T-cell (primary cell): Measurements from ENCODE around the gene TMEM256. TPM values are rescaled to one million over a fixed set of nuclear protein-coding genes. Genes with fewer than 3 reads are reported as not detected.

Experiments
- ATAC-seq, 4 experiments: fragments of 200-7000 bp in 3 of 4; fragments of 150-1000 bp in 1 of 4; cut with Tn5 transposase; replicated peaks in 1 of 4; 1 replicate in 3 of 4; 2 replicates in 1 of 4; pipeline ENCODE4 v1.10.0; 2021; ENCODE audit warnings: moderate library complexity in 3 of 4, mild to moderate bottlenecking in 2 of 4, moderate number of reproducible peaks in 1 of 4
- CTCF ChIA-PET, 2 donors: fragments of 300-600 bp; sonication (Branson Sonifier 250); formaldehyde crosslinking; loops; one replicate each; lab custom pipeline; 2022; ENCODE audit warnings: antibody characterized with exemption in 2 of 2; lab: Charles Lee
- POLR2A ChIA-PET, 2 donors: fragments of 300-600 bp; sonication (Branson Sonifier 250); formaldehyde crosslinking; loops; one replicate each; lab custom pipeline; 2022; ENCODE audit warnings: antibody characterized with exemption in 2 of 2; lab: Charles Lee
- DNase-seq, 35 experiments: peaks; one replicate each; pipeline versions ENCODE4 v3.0.0 to v3.0.0-alpha.2; 2013 to 2023
- H3K27ac ChIP-seq: one replicate; pipeline ENCODE4 v1.5.1; 2013; ENCODE audit warnings: low read length
- H3K27me3 ChIP-seq, 2 experiments: replicated peaks in 1 of 2; 1 replicate in 1 of 2; 2 replicates in 1 of 2; pipeline versions ENCODE4 v1.6.1 to v1.7.0; 2013; ENCODE audit warnings: low read length in 1 of 2, mixed read lengths in 1 of 2; ENCODE audit not compliant: control insufficient read depth in 2 of 2, insufficient read depth in 2 of 2; ENCODE audit errors: extremely low read depth in 1 of 2
- H3K36me3 ChIP-seq, 2 donors: 1 replicate in 1 of 2; 2 replicates in 1 of 2; pipeline versions ENCODE4 v1.6.1 to v1.7.0; 2013; ENCODE audit warnings: low read length in 1 of 2; ENCODE audit not compliant: control insufficient read depth in 2 of 2, insufficient read depth in 1 of 2; ENCODE audit errors: extremely low read depth in 1 of 2
- H3K4me1 ChIP-seq, 2 experiments: 1 replicate in 1 of 2; 2 replicates in 1 of 2; pipeline versions ENCODE4 v1.6.1 to v1.7.0; 2013; ENCODE audit warnings: low read length in 2 of 2, mixed read lengths in 1 of 2; ENCODE audit not compliant: insufficient read depth in 2 of 2, control insufficient read depth in 1 of 2; ENCODE audit errors: extremely low read depth in 1 of 2
- H3K4me3 ChIP-seq, 2 donors: 1 replicate in 1 of 2; 2 replicates in 1 of 2; pipeline versions ENCODE4 v1.5.1 to v1.7.0; 2013; ENCODE audit warnings: mild to moderate bottlenecking in 2 of 2, low read length in 1 of 2, moderate library complexity in 1 of 2; ENCODE audit not compliant: control insufficient read depth in 1 of 2; ENCODE audit errors: extremely low read depth in 1 of 2
- H3K9me3 ChIP-seq: 2 replicates; pipeline ENCODE4 v1.7.0; 2013
- H3K27ac Mint-ChIP-seq, 2 donors: one replicate each; pipeline ENCODE4 v1.8.0; 2020 to 2021; ENCODE audit warnings: mild to moderate bottlenecking in 2 of 2, mixed read lengths in 2 of 2
- H3K27me3 Mint-ChIP-seq, 2 donors: one replicate each; pipeline ENCODE4 v1.8.0; 2021 to 2022; ENCODE audit warnings: mixed read lengths in 2 of 2
- H3K36me3 Mint-ChIP-seq: one replicate; pipeline ENCODE4 v1.8.0; 2021; ENCODE audit warnings: mixed read lengths
- H3K4me1 Mint-ChIP-seq, 3 donors: one replicate each; pipeline ENCODE4 v1.8.0; 2020 to 2022; ENCODE audit warnings: mixed read lengths in 3 of 3, mild to moderate bottlenecking in 1 of 3
- H3K4me3 Mint-ChIP-seq, 3 donors: one replicate each; pipeline ENCODE4 v1.8.0; 2020 to 2022; ENCODE audit warnings: mild to moderate bottlenecking in 3 of 3, mixed read lengths in 3 of 3, moderate library complexity in 3 of 3
- H3K9me3 Mint-ChIP-seq, 3 donors: one replicate each; pipeline ENCODE4 v1.8.0; 2020 to 2022; ENCODE audit warnings: mixed read lengths in 3 of 3
- WGBS: methylation state at CpG from one replicate; pipeline ENCODE4 v1.1.5; 2013; ENCODE audit warnings: missing lambda C conversion rate; ENCODE audit not compliant: insufficient coverage; 5-methylcytosine and 5-hydroxymethylcytosine counted together
- total RNA-seq, 35 experiments: library from RNA in 6 of 35; stranded (reverse) in 6 of 35; fragments of 120-200 nt in 1 of 35; gene quantifications; one replicate each; pipeline versions ENCODE4 v1.2.1 to v1.2.4 and lab custom pipeline; 2013 to 2026

Gene TMEM256
- total RNA-seq, 5 donors from 2014 or later (not counting 1 experiment from before 2014, with no cell fraction given): 28.7 to 48.9 (median 45.6) TPM

DNA sequence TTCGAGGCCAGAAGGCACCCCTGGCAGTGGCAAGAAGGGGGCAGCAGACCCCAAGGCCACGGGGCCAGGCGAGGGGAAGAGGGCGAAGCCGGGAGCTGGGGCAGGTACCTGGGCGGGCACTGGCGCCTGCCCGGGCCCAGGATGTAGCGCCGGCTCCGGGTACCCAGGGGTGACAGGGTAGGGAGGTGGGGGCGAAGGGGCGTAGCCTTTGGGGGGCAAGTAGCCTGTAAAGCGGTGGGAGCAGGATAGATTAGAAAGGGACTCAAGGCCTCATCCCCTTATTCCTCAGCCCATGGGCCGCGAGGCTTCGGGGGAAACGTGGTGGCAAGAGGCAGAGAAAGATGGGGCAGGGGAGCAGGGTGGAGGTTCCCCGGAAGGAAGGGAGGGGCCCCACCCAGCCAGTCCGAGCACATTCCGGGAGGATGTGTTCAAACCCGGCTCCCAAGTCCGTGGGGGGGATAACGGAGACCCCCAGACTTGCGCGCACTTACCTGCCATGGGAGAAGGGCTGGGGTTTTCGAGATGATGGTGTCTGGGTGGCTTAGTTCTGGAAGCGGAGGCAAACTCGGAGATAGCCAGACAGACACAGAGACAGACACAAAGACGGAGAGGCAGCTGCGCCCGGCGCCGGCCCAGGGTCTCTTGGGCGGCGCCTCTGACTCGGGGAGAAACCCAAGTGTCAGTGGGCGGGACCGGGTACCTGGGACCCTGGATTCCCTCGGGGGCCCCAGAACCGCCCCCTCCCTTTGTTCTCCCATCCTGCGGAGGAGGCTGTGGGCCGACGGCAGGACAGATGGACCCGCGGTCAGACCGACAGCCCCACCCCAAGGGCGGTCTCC, 10.1 kb downstream of the TMEM256 start:
- Mint-ChIP-seq H3K4me1 (peaks cover 32 to 43% (median 41%) of the 10 kb centered on the region in 3 donors), H3K4me3 (peak overlapping the region; percentile 91 to 96 (median 93)), H3K36me3 (peaks cover 19% of the 10 kb centered on the region), H3K27ac (peak overlapping the region; percentile 89 to 90), H3K9me3 (no peaks in the 10 kb centered on the region), H3K27me3 (no peaks in the 10 kb centered on the region)
- H3K4me1 ChIP-seq: peaks cover 10 to 57% of the 10 kb centered on the region in 2 experiments
- ChIA-PET POLR2A (interaction anchor here in 1 of 2 donors (0.6 to 1.0 kb wide), 2 partner anchors 10 to 668 kb away, joined by 5 read pairs; partner anchors contain the start of gene TMEM256), CTCF (interaction anchor here in 1 of 2 donors (0.6 kb wide), 2 partner anchors 10 to 1525 kb away, joined by 3 read pairs; partner anchors contain the start of gene TMEM256)
- H3K4me3 ChIP-seq: peak overlapping the region; percentile 80 to 97
- no peaks in the 10 kb centered on the region for H3K9me3 ChIP-seq
- 1% methylated on average over 40 of the region's 48 CpGs for WGBS
- ATAC-seq (peak; percentile 62 to 76 (median 63)), DNase-seq (peak in 27 of 35 experiments; percentile 31 to 83 (median 60))
- H3K36me3 ChIP-seq: peaks cover 16 to 39% of the 10 kb centered on the region in 2 donors
- H3K27ac ChIP-seq: peak overlapping the region; percentile 66
- no peaks in the 10 kb centered on the region for H3K27me3 ChIP-seq

DNA sequence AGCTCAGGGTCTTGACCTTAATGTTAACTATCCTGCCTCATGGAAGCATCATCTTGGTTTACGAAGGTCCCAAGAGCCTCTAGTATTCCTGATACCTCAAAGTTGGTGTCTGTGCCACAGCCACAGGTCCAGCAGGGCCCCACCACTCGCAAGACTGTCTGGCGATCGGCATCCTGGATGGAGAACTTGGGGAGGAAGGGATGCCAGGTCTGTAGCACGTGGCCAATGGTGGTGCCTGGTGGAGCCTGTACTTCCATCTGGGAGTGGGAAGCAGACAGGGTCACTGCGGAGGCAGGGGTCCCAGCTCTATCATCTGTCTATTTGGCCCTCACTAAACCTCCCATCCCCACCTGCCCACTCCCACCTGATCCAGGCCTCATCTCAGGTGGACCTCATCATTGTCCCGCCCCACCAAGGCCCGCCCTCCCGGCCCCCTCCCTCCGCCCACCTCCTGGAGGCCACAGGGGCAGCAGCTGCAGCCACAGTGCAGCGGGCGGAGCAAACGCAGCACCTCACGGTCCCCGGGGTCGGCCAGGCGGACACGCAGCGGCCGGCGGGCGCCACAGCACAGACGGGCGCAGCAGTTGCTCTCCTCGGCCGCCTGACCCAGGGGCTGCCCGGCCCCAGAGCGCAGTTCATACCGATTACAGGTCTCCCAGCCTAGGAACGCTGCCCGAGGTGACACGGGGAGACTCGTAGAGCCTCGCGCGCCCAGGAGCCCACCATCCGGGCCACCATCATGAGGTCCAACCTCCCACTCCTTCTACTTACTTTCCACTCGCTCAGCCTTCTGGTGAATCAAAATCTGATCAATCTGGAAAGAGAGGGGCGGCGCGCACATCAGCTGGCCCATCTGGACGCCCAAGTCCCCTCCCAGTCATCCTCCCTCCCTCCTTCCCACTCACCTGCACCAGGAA, 10.9 kb downstream of the TMEM256 start:
- peaks cover 19% of the 10 kb centered on the region for H3K36me3 Mint-ChIP-seq
- no peak for DNase-seq

DNA sequence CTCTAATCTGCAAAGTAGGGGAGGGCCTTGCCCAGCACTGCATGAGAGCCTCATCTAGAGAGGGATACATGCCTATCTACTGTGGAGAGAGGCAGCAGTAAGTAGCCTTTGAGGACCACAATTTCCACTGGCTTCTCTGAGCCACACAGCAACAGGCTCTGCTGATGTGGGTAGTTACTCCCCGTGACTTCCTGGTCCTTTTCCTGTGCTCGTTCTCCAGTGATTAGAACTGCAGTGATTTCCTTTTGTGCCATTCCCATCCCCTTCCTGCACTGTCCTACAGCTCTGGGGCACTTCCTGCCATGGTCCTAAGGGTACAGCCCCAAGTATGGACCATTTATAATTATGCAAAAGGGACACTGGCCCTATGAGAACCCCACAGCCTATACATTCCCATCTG, 12.6 kb downstream of the TMEM256 start:
- H3K36me3 ChIP-seq: peaks cover 20 to 51% of the 10 kb centered on the region in 2 donors
- Mint-ChIP-seq H3K9me3 (no peaks in the 10 kb centered on the region), H3K36me3 (peaks cover 19% of the 10 kb centered on the region), H3K27ac (peak overlapping the region in 1 of 2 donors; percentile 76), H3K4me1 (peaks cover 32 to 43% (median 41%) of the 10 kb centered on the region in 3 donors), H3K27me3 (no peaks in the 10 kb centered on the region), H3K4me3 (peak overlapping the region in 2 of 3 donors; percentile 37 to 75)
- ChIA-PET POLR2A (interaction anchor here in 1 of 2 donors (0.7 kb wide), 1 partner anchor 55 kb away, joined by 3 read pairs; the partner anchor contains the start of gene ACAP1), CTCF (interaction anchor here in 1 of 2 donors (0.5 kb wide), 1 partner anchor 182 kb away, joined by 3 read pairs; no protein-coding TSS in a partner anchor)
- no peak for DNase-seq
- no peak for ATAC-seq
- no peaks in the 10 kb centered on the region for H3K27me3 ChIP-seq
- 37% methylated on average over 2 of the region's 2 CpGs for WGBS
- H3K27ac ChIP-seq: no peak overlapping the region
- no peaks in the 10 kb centered on the region for H3K9me3 ChIP-seq
- H3K4me3 ChIP-seq: no peak overlapping the region
- H3K4me1 ChIP-seq: peaks cover 10 to 57% of the 10 kb centered on the region in 2 experiments

More for the DNA sequence above, 10.9 kb downstream of the TMEM256 start:
- Mint-ChIP-seq H3K4me3 (peak overlapping the region; percentile 91 to 96 (median 93)), H3K27ac (peak overlapping the region; percentile 74 to 76), H3K27me3 (no peaks in the 10 kb centered on the region), H3K9me3 (no peaks in the 10 kb centered on the region), H3K4me1 (peaks cover 32 to 43% (median 41%) of the 10 kb centered on the region in 3 donors)
- H3K9me3 ChIP-seq: no peaks in the 10 kb centered on the region
- peak overlapping the region; percentile 80 to 97 for H3K4me3 ChIP-seq
- ChIA-PET POLR2A (interaction anchor here in 1 of 2 donors (0.6 kb wide), 1 partner anchor 669 kb away, joined by 5 read pairs; no protein-coding TSS in a partner anchor), CTCF (no interaction called here)
- peak overlapping the region; percentile 66 for H3K27ac ChIP-seq
- no peak for ATAC-seq
- WGBS: 91% methylated on average over 30 of the region's 42 CpGs
- H3K36me3 ChIP-seq: peaks cover 17 to 44% of the 10 kb centered on the region in 2 donors
- H3K27me3 ChIP-seq: no peaks in the 10 kb centered on the region
- peaks cover 10 to 57% of the 10 kb centered on the region in 2 experiments for H3K4me1 ChIP-seq

DNA sequence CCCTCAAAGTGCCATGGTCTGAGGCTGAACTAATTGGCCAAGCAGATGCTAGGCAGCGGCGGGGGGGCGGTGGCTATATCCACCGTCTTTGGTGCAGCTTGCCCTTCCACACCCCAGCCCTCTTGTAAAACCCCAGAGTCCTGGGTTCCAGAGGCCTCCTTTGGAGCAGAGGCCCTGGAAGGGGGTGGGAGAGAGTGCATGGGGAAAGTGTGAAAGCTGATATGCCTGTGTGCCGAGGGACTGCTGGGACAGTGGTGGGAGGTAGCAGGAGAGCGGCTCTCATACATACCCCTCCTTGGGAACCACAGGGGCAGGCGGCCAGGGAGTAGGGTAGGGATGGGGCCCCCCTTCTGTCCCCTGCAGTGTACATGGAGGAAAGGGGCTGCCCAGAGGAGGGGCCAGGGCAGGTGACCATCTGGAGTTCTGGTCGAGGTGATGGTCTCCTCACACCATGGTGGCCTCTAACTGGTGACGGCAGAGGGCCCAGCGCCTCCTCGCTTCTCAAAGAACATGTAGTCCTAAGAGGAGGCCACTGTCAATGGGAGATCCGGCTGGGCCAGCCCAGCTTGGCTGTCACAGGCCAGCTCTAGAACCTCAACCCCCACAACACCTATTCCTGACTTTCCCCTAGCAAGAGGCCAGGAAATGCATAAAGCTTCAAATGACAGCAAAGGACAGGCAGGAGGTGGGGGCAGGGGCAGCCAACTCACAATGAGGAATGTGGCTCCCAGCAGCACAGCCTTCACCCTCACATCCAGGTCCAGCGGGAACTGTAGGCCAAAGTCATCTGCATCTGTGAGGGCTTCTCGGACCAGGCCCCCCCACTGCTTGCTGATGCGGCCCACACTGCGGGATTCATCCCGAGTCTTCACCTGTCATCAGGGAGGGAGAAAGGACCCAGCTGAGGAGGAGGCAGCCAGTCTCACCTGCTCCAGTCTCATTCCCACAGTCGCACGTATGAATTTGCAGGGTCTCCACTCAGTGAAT, 13.7 kb downstream of the TMEM256 start:
- no peak for DNase-seq
- H3K4me3 Mint-ChIP-seq: no peak overlapping the region
- no peak for ATAC-seq
- CTCF ChIA-PET: interaction anchor here in 1 of 2 donors (0.6 kb wide), 1 partner anchor 127 kb away, joined by 4 read pairs; no protein-coding TSS in a partner anchor
- no peak overlapping the region for H3K27ac Mint-ChIP-seq
- 97% methylated on average over 9 of the region's 19 CpGs for WGBS
- POLR2A ChIA-PET: interaction anchor here in 1 of 2 donors (0.7 kb wide), 1 partner anchor 54 kb away, joined by 3 read pairs; the partner anchor contains the start of gene ACAP1
- no peaks in the 10 kb centered on the region for H3K9me3 ChIP-seq
- H3K9me3 Mint-ChIP-seq: no peaks in the 10 kb centered on the region
- H3K4me3 ChIP-seq: no peak overlapping the region
- H3K27me3 ChIP-seq: no peaks in the 10 kb centered on the region
- peaks cover 10 to 55% of the 10 kb centered on the region in 2 experiments for H3K4me1 ChIP-seq
- H3K36me3 Mint-ChIP-seq: peaks cover 19% of the 10 kb centered on the region
- peaks cover 31 to 41% (median 39%) of the 10 kb centered on the region in 3 donors for H3K4me1 Mint-ChIP-seq
- no peaks in the 10 kb centered on the region for H3K27me3 Mint-ChIP-seq
- H3K36me3 ChIP-seq: peaks cover 20 to 51% of the 10 kb centered on the region in 2 donors
- H3K27ac ChIP-seq: no peak overlapping the region

DNA sequence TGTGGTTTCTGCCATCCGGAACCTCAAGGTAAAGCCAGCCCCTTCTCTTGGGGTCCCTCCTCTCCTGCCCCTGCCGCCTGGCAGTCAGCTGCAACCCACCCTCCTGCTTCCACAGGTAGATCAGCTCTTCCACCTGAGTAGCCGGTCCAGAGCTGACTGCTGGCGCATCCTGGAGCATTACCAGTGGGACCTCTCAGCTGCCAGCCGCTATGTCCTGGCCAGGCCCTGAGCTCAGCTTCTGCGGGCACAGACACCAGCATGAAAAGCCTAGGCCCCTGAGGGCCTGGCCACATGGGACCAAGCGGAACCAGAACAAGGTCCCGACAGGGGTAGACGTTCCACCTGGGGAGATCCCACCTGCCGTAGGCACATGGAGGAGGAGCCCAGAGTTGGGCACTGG, 15.0 kb downstream of the TMEM256 start:
- Mint-ChIP-seq H3K4me1 (peaks cover 30 to 39% (median 38%) of the 10 kb centered on the region in 3 donors), H3K27me3 (no peaks in the 10 kb centered on the region), H3K9me3 (no peaks in the 10 kb centered on the region), H3K36me3 (peaks cover 19% of the 10 kb centered on the region), H3K27ac (no peak overlapping the region), H3K4me3 (no peak overlapping the region)
- H3K4me3 ChIP-seq: no peak overlapping the region
- no peak overlapping the region for H3K27ac ChIP-seq
- DNase-seq: no peak
- CTCF ChIA-PET: no interaction called here
- no peak for ATAC-seq
- POLR2A ChIA-PET: no interaction called here
- no peaks in the 10 kb centered on the region for H3K9me3 ChIP-seq
- H3K4me1 ChIP-seq: peaks cover 10 to 58% of the 10 kb centered on the region in 2 experiments
- 99% methylated on average over 10 of the region's 10 CpGs for WGBS
- H3K36me3 ChIP-seq: peaks cover 20 to 51% of the 10 kb centered on the region in 2 donors
- H3K27me3 ChIP-seq: no peaks in the 10 kb centered on the region
